ENCODE measurements around the gene AK5.

DNA sequence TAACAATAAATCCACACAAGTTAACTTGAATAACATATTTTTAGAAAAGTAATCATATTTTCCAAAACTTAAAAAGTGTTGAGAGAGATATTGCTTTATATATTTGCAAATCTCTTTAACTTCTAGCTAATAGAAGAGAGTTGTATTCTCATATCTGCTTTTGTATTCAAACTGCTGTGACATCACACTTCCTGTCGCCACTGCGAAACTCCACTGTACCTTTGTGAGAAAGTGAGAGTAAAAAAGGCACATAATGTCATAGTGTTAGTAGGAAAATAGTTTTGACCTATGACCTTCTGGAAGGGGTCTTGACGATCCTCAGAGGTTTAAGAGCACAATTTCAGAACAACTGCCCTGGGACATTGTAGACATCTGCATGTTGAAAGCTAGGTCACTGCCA is 21.6 kb downstream of the AK5 start:
- no peak for TF ChIP-seq POLR2A (IDR thresholded peaks at IDR 0.05; ENCODE audit: extremely low read depth, insufficient read length)
- TF ChIP-seq, protein P1, sequence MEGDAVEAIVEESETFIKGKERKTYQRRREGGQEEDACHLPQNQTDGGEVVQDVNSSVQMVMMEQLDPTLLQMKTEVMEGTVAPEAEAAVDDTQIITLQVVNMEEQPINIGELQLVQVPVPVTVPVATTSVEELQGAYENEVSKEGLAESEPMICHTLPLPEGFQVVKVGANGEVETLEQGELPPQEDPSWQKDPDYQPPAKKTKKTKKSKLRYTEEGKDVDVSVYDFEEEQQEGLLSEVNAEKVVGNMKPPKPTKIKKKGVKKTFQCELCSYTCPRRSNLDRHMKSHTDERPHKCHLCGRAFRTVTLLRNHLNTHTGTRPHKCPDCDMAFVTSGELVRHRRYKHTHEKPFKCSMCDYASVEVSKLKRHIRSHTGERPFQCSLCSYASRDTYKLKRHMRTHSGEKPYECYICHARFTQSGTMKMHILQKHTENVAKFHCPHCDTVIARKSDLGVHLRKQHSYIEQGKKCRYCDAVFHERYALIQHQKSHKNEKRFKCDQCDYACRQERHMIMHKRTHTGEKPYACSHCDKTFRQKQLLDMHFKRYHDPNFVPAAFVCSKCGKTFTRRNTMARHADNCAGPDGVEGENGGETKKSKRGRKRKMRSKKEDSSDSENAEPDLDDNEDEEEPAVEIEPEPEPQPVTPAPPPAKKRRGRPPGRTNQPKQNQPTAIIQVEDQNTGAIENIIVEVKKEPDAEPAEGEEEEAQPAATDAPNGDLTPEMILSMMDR (IDR thresholded peaks at IDR 0.05; ENCODE audit: low read depth, low read length) = no peak
- no peak for TF ChIP-seq MYC (IDR thresholded peaks at IDR 0.05; ENCODE audit: low read depth, low read length)

All from NB4 (cell line).